HL-60 (cell line): ENCODE data around the gene RNLS.

ENCODE experiments used
- CTCF ChIP-seq: IDR thresholded peaks from one replicate; pipeline ENCODE4 v1.5.1; 2011; ENCODE audit warnings: low read length, control low read depth, inconsistent platforms; ENCODE audit not compliant: insufficient read depth
- GABPA ChIP-seq: IDR thresholded peaks from 2 replicates; pipeline ENCODE4 v1.6.1; 2012; ENCODE audit warnings: low read depth
- POLR2AphosphoS5 ChIP-seq: IDR thresholded peaks from 2 replicates; pipeline ENCODE4 v1.6.1; 2012; ENCODE audit warnings: low read depth
- REST ChIP-seq: IDR thresholded peaks from 2 replicates; pipeline ENCODE4 v1.6.1; 2012; ENCODE audit warnings: low read depth; ENCODE audit not compliant: insufficient replicate concordance

- TF ChIP-seq CTCF (no peak), GABPA (no peak), POLR2AphosphoS5 (no peak), REST (no peak)
These were observed 337.1 kb downstream of the RNLS start for GRCh38 chr10:88245974-88246511.
